ENCODE measurements around the gene LIX1L. TPM values are rescaled to one million over a fixed set of nuclear protein-coding genes. Genes with fewer than 3 reads are reported as not detected.

Gene LIX1L
- total RNA-seq, 2 experiments from 2014 or later, result 37.6 to 38.3 TPM

- no peaks in the 10 kb centered on the region for H3K9me3 Mint-ChIP-seq
- no peak overlapping the region for H3K4me3 Mint-ChIP-seq
- peaks cover 25% of the 10 kb centered on the region for H3K27me3 Mint-ChIP-seq
- H3K4me1 Mint-ChIP-seq, result peaks cover 14% of the 10 kb centered on the region
- no peak overlapping the region for H3K27ac Mint-ChIP-seq
- H3K36me3 Mint-ChIP-seq, result no peaks in the 10 kb centered on the region
- DNase-seq, result no peak
Measured at GRCh38 chr1:145887631-145888030, 70.2 kb downstream of the LIX1L start.

- DNase-seq, result no peak
- no peak overlapping the region for H3K27ac Mint-ChIP-seq
- peak overlapping the region; percentile 34 for H3K4me3 Mint-ChIP-seq
- peaks cover 14% of the 10 kb centered on the region for H3K4me1 Mint-ChIP-seq
- no peaks in the 10 kb centered on the region for H3K9me3 Mint-ChIP-seq
- peaks cover 26% of the 10 kb centered on the region for H3K27me3 Mint-ChIP-seq
- no peaks in the 10 kb centered on the region for H3K36me3 Mint-ChIP-seq
Measured at GRCh38 chr1:145886816-145887215, 71.0 kb downstream of the LIX1L start.

- Mint-ChIP-seq H3K4me1 (peaks cover 14% of the 10 kb centered on the region), H3K9me3 (no peaks in the 10 kb centered on the region), H3K4me3 (peak overlapping the region; percentile 80), H3K27ac (no peak overlapping the region), H3K27me3 (peaks cover 26% of the 10 kb centered on the region), H3K36me3 (no peaks in the 10 kb centered on the region)
- no peak for DNase-seq
Measured at GRCh38 chr1:145886390-145886789, 71.4 kb downstream of the LIX1L start.

- H3K36me3 Mint-ChIP-seq, result no peaks in the 10 kb centered on the region
- H3K27me3 Mint-ChIP-seq, result peaks cover 26% of the 10 kb centered on the region
- H3K4me3 Mint-ChIP-seq, result peak within 1 kb of the TSS; percentile 80
- H3K4me1 Mint-ChIP-seq, result peaks cover 14% of the 10 kb centered on the region
- DNase-seq, result peak; percentile 88
- no peak within 1 kb of the TSS for H3K27ac Mint-ChIP-seq
- H3K9me3 Mint-ChIP-seq, result no peaks in the 10 kb centered on the region
Measured at GRCh38 chr1:145885738-145886287, 72.0 kb downstream of the LIX1L start, which contains the start of gene ANKRD35. ANKRD35 (minus strand) TSS chr1:145885866; CDS start chr1:145885758, 108 bp downstream.

- DNase-seq, result no peak
- Mint-ChIP-seq H3K27me3 (peaks cover 26% of the 10 kb centered on the region), H3K4me3 (peak overlapping the region; percentile 80), H3K36me3 (no peaks in the 10 kb centered on the region), H3K4me1 (peaks cover 16% of the 10 kb centered on the region), H3K27ac (no peak overlapping the region), H3K9me3 (no peaks in the 10 kb centered on the region)
Measured at GRCh38 chr1:145884675-145885074, 73.1 kb downstream of the LIX1L start.

Other genes with a start within 250 kb of the LIX1L start
- 10 to 100 TPM; 14.2 to 14.4 TPM for gene CD160, start 238.5 kb downstream of the LIX1L start, total RNA-seq
- gene RNF115, start 133.9 kb downstream of the LIX1L start, total RNA-seq, result 10 to 100 TPM; 14.3 to 15.5 TPM
- 10 to 100 TPM; 59.2 to 62.0 TPM for gene POLR3C, start 133.8 kb downstream of the LIX1L start, total RNA-seq
- 1 to 10 TPM; 3.6 to 3.8 TPM for gene NUDT17, start 112.4 kb downstream of the LIX1L start, total RNA-seq
- gene PIAS3, start 98.9 kb downstream of the LIX1L start, total RNA-seq, result 10 to 100 TPM; 14.7 to 16.4 TPM
- under 1 TPM; 0.58 to 0.64 TPM for gene ANKRD35, start 72.2 kb downstream of the LIX1L start, total RNA-seq
- gene ITGA10, start 48.0 kb downstream of the LIX1L start, total RNA-seq, result 1 to 10 TPM in 1 of 2 experiments, under 1 TPM in 1; 0.97 to 1.2 TPM
- 10 to 100 TPM; 33.6 to 33.8 TPM for gene PEX11B, start 39.3 kb downstream of the LIX1L start, total RNA-seq
- 100 to 1,000 TPM; 345 to 349 TPM for gene RBM8A, start 30.5 kb downstream of the LIX1L start, total RNA-seq
- gene ANKRD34A, start 6.6 kb upstream of the LIX1L start, total RNA-seq, result 10 to 100 TPM in 1 of 2 experiments, 1 to 10 TPM in 1; 9.3 to 10.3 TPM
- gene POLR3GL, start 6.7 kb upstream of the LIX1L start, total RNA-seq, result 10 to 100 TPM; 21.1 to 21.9 TPM
- 100 to 1,000 TPM; 228 to 231 TPM for gene TXNIP, start 38.6 kb upstream of the LIX1L start, total RNA-seq
- gene HJV, start 63.7 kb upstream of the LIX1L start, total RNA-seq, result not detected
- gene NBPF10, start 186.8 kb upstream of the LIX1L start, total RNA-seq, result under 1 TPM; 0.64 to 0.78 TPM